Lower leg skin (tissue), 3 donors: ENCODE results near the gene HYDIN.

ENCODE experiments used
- CTCF ChIP-seq, 3 donors: fragments of 450-650 bp; IDR thresholded peaks; one replicate each; pipeline ENCODE4 v1.5.1; 2016; ENCODE audit warnings: antibody characterized with exemption in 3 of 3, mild to moderate bottlenecking in 3 of 3, moderate library complexity in 2 of 3
- POLR2A ChIP-seq, 2 donors: fragments of 450-650 bp; IDR thresholded peaks; one replicate each; pipeline ENCODE4 v1.6.1; 2016 to 2017; ENCODE audit warnings: antibody characterized with exemption in 2 of 2, mild to moderate bottlenecking in 1 of 2, moderate library complexity in 1 of 2

- TF ChIP-seq CTCF (IDR thresholded peaks at IDR 0.05) (no peak), POLR2A (IDR thresholded peaks at IDR 0.05) (no peak)
Observed at GRCh38 chr16:70777496-70777895, 453.0 kb downstream of the HYDIN start.
